K562 (cell line): ENCODE measurements around the gene TULP1. TPM values are rescaled to one million over a fixed set of nuclear protein-coding genes. Genes with fewer than 3 reads are reported as not detected.

ENCODE experiments used
- ARNT ChIP-seq, 2 experiments: fragments of 450-650 bp; IDR thresholded peaks; 2 replicates each; pipeline ENCODE4 v1.6.1; 2016; ENCODE audit warnings: mild to moderate bottlenecking in 1 of 2
- CC2D1A ChIP-seq: fragments of 450-650 bp; IDR thresholded peaks from 2 replicates; pipeline ENCODE4 v1.6.1; 2017; ENCODE audit warnings: mild to moderate bottlenecking
- DDX20 ChIP-seq: fragments of 450-650 bp; IDR thresholded peaks from 2 replicates; pipeline ENCODE4 v1.6.1; 2016; ENCODE audit warnings: missing genetic modification characterization, low read depth, mild to moderate bottlenecking, missing compliant biosample characterization, moderate library complexity
- E2F6 ChIP-seq, 2 experiments: IDR thresholded peaks; 2 replicates each; pipeline ENCODE4 v1.6.1; 2011; ENCODE audit warnings: borderline replicate concordance in 1 of 2, control low read depth in 1 of 2, low read depth in 1 of 2, low read length in 1 of 2, mild to moderate bottlenecking in 1 of 2, mixed read lengths in 1 of 2, moderate library complexity in 1 of 2; ENCODE audit not compliant: insufficient read depth in 1 of 2, insufficient read length in 1 of 2, poor library complexity in 1 of 2, severe bottlenecking in 1 of 2; ENCODE audit errors: extremely low read depth in 1 of 2
- FOXK1 ChIP-seq: sonication (generic); formaldehyde crosslinking; IDR thresholded peaks from 2 replicates; pipeline ENCODE4 v1.8.0; 2022; ENCODE audit warnings: missing genetic modification reagents, mild to moderate bottlenecking, borderline replicate concordance
- GTF3C2 ChIP-seq: IDR thresholded peaks from 3 replicates; pipeline ENCODE4 v1.6.1; 2011; ENCODE audit warnings: borderline replicate concordance, mild to moderate bottlenecking, moderate library complexity; ENCODE audit not compliant: insufficient read length; ENCODE audit errors: extremely low read depth
- MCM2 ChIP-seq: fragments of 450-650 bp; IDR thresholded peaks from 2 replicates; pipeline ENCODE4 v1.6.1; 2017; ENCODE audit warnings: low read depth, mild to moderate bottlenecking
- MCM7 ChIP-seq, 2 experiments: fragments of 450-650 bp; IDR thresholded peaks; 2 replicates each; pipeline ENCODE4 v1.6.1; 2016 to 2018
- NFXL1 ChIP-seq: fragments of 450-650 bp; formaldehyde crosslinking; IDR thresholded peaks from 2 replicates; pipeline ENCODE4 v1.4.0; 2021; ENCODE audit warnings: mild to moderate bottlenecking
- NR4A1 ChIP-seq, 2 experiments: fragments of 250-450 bp in 1 of 2; fragments of 450-650 bp in 1 of 2; sonication (Bioruptor Pico) in 1 of 2; IDR thresholded peaks; 2 replicates each; pipeline versions ENCODE4 v1.4.0 to v1.6.1; 2016 to 2020; ENCODE audit warnings: mild to moderate bottlenecking in 2 of 2, missing compliant biosample characterization in 1 of 2, missing genetic modification characterization in 1 of 2, moderate library complexity in 1 of 2
- PHF20 ChIP-seq: fragments of 450-650 bp; IDR thresholded peaks from 2 replicates; pipeline ENCODE4 v1.6.1; 2018; ENCODE audit not compliant: partially characterized antibody
- RAD51 ChIP-seq: fragments of 450-650 bp; IDR thresholded peaks from 2 replicates; pipeline ENCODE4 v1.7.1; 2016; ENCODE audit warnings: low read depth, mild to moderate bottlenecking, borderline replicate concordance
- RBM15 ChIP-seq: fragments of 200-400 bp; formaldehyde crosslinking; IDR thresholded peaks from 2 replicates; pipeline ENCODE4 v1.6.1; 2018; ENCODE audit warnings: mild to moderate bottlenecking, low read length, moderate library complexity; ENCODE audit not compliant: insufficient read depth
- SIN3A ChIP-seq, 2 experiments: fragments of 150-350 bp in 1 of 2; IDR thresholded peaks; 2 replicates each; pipeline ENCODE4 v1.6.1; 2011 to 2016; ENCODE audit warnings: borderline replicate concordance in 2 of 2, low read depth in 2 of 2, low read length in 2 of 2, mild to moderate bottlenecking in 2 of 2, moderate library complexity in 2 of 2; ENCODE audit not compliant: control insufficient read depth in 1 of 2
- TEAD2 ChIP-seq: fragments of 450-650 bp; IDR thresholded peaks from 2 replicates; pipeline ENCODE4 v1.6.1; 2016; ENCODE audit warnings: missing genetic modification characterization, control low read depth, missing compliant biosample characterization
- YY1 ChIP-seq, 3 experiments: IDR thresholded peaks; 2 replicates each; pipeline ENCODE4 v1.6.1; 2011; ENCODE audit warnings: low read length in 2 of 3, mild to moderate bottlenecking in 2 of 3, moderate library complexity in 2 of 3, borderline replicate concordance in 1 of 3, control low read depth in 1 of 3, low read depth in 1 of 3; ENCODE audit not compliant: insufficient read depth in 3 of 3, insufficient replicate concordance in 2 of 3, control insufficient read depth in 1 of 3, insufficient read length in 1 of 3; ENCODE audit errors: extremely low read depth in 1 of 3
- ZFX ChIP-seq: sonication (generic); formaldehyde crosslinking; IDR thresholded peaks from 2 replicates; pipeline ENCODE4 v1.8.0; 2022; ENCODE audit warnings: mild to moderate bottlenecking, missing genetic modification reagents, moderate library complexity
- ZNF12 ChIP-seq: sonication (generic); formaldehyde crosslinking; IDR thresholded peaks from 2 replicates; pipeline ENCODE4 v1.4.0; 2020; ENCODE audit warnings: mild to moderate bottlenecking, missing genetic modification reagents
- ZNF121 ChIP-seq: sonication (generic); formaldehyde crosslinking; conservative IDR thresholded peaks from 2 replicates; pipeline ENCODE4 v1.8.0; 2022; ENCODE audit warnings: missing genetic modification reagents
- ZNF212 ChIP-seq: fragments of 450-650 bp; formaldehyde crosslinking; IDR thresholded peaks from 2 replicates; pipeline ENCODE4 v1.4.0; 2020; ENCODE audit warnings: mild to moderate bottlenecking
- ZNF408 ChIP-seq: fragments of 250-450 bp; sonication (Bioruptor Pico); IDR thresholded peaks from 2 replicates; pipeline ENCODE4 v1.4.0; 2020; ENCODE audit warnings: low read depth, mild to moderate bottlenecking, moderate library complexity
- ZNF707 ChIP-seq: fragments of 250-450 bp; sonication (Bioruptor Pico); conservative IDR thresholded peaks from 2 replicates; pipeline ENCODE4 v1.8.0; 2022; ENCODE audit warnings: inconsistent platforms, mild to moderate bottlenecking, moderate library complexity
- polyA plus RNA-seq, 8 experiments: library from polyadenylated mRNA; depleted of rRNA in 4 of 8; stranded (reverse) in 5 of 8; unstranded in 3 of 8; fragments of >200 nt; fragmentation: Nextera tagmentation in 2 of 8; fragmentation: Illumina TruSeq in 1 of 8; extraction: Ambion mirVana in 2 of 8; extraction: Trizol in 1 of 8; gene quantifications; 2 replicates each; pipeline versions ENCODE4 v1.2.1 to v1.2.3, GENCODE V29; 2011 to 2014; ENCODE audit warnings: inconsistent platforms in 1 of 8, missing spikeins in 1 of 8
- total RNA-seq, 7 experiments: library from RNA; depleted of rRNA in 6 of 7; stranded (reverse); fragments of >200 nt in 6 of 7; fragmentation: Illumina TruSeq in 2 of 7; extraction: Trizol in 2 of 7; gene quantifications; 2 replicates each; pipeline versions ENCODE4 v1.2.1 to v1.2.3, GENCODE V29; 2011 to 2021; ENCODE audit warnings: low replicate concordance in 1 of 7

Gene TULP1
- total and polyA plus RNA-seq, 9 of the 15 experiments (the other 6 are each of a cell fraction or from before 2014, with no cell fraction given), result 0.06 to 0.17 (median 0.09) TPM; not detected in 6

- no peak for TF ChIP-seq YY1 (IDR thresholded peaks at IDR 0.05; ENCODE audit: borderline replicate concordance in 1 of 3, control insufficient read depth in 1 of 3, extremely low read depth in 1 of 3, insufficient read depth in 3 of 3, insufficient read length in 1 of 3, insufficient replicate concordance in 2 of 3, low read depth in 1 of 3, low read length in 2 of 3)
- TF ChIP-seq ZNF408 (CRISPR knock-in tag), result no peak
- no peak; a peak in 1 of 4 replicates for TF ChIP-seq SIN3A (IDR thresholded peaks at IDR 0.05; ENCODE audit: borderline replicate concordance in 2 of 2, control insufficient read depth in 1 of 2, low read depth in 2 of 2, low read length in 2 of 2)
- no peak for TF ChIP-seq RBM15
- no peak for TF ChIP-seq E2F6 (IDR thresholded peaks at IDR 0.05; ENCODE audit: borderline replicate concordance in 1 of 2, extremely low read depth in 1 of 2, insufficient read depth in 1 of 2, insufficient read length in 1 of 2, low read depth in 1 of 2, low read length in 1 of 2, poor library complexity in 1 of 2, severe bottlenecking in 1 of 2)
- no peak for TF ChIP-seq ZNF212
- TF ChIP-seq TEAD2 (tag), result no peak
- no peak for TF ChIP-seq MCM7 (IDR thresholded peaks at IDR 0.05)
- TF ChIP-seq FOXK1 (CRISPR knock-in tag), result no peak
- TF ChIP-seq ZFX (CRISPR knock-in tag), result no peak
- no peak for TF ChIP-seq PHF20
- no peak for TF ChIP-seq ARNT (IDR thresholded peaks at IDR 0.05)
- TF ChIP-seq ZNF707 (CRISPR knock-in tag), result no peak
- no peak for TF ChIP-seq CC2D1A
- TF ChIP-seq NR4A1 (CRISPR knock-in tag; IDR thresholded peaks at IDR 0.05), result no peak
- no peak for TF ChIP-seq NR4A1 (tag; IDR thresholded peaks at IDR 0.05)
- TF ChIP-seq ZNF121 (CRISPR knock-in tag), result peak; percentile 20; the same call in 1 of the 2 replicates
- no peak for TF ChIP-seq RAD51
- TF ChIP-seq NFXL1, result no peak
- no peak for TF ChIP-seq GTF3C2
- no peak for TF ChIP-seq ZNF12 (CRISPR knock-in tag)
- TF ChIP-seq DDX20 (tag), result no peak
- TF ChIP-seq MCM2, result no peak
These were observed 39.4 kb downstream of the TULP1 start (continued) for GRCh38 chr6:35473075-35473849.
